GM12878 (cell line): ENCODE results near the gene FCER2.

Experiments
- BCLAF1 ChIP-seq: fragments of 450-650 bp; IDR thresholded peaks from 2 replicates; pipeline ENCODE4 v1.6.1; 2017; ENCODE audit warnings: antibody characterized with exemption, mild to moderate bottlenecking, moderate library complexity
- CBX3 ChIP-seq: fragments of 200-600 bp; sonication (generic); IDR thresholded peaks from 2 replicates; pipeline ENCODE4 v1.6.1; 2016; ENCODE audit warnings: low read depth, borderline replicate concordance
- CREB1 ChIP-seq: IDR thresholded peaks from 2 replicates; pipeline ENCODE4 v1.6.1; 2012; ENCODE audit warnings: low read depth, mild to moderate bottlenecking, inconsistent platforms
- CTCF ChIP-seq, 3 experiments: IDR thresholded peaks in 2 of 3; conservative IDR thresholded peaks in 1 of 3; 2 replicates each; pipeline ENCODE4 v1.5.1; 2011; ENCODE audit warnings: low read depth in 3 of 3, low read length in 3 of 3, mild to moderate bottlenecking in 3 of 3, control low read depth in 2 of 3, moderate library complexity in 2 of 3, inconsistent platforms in 1 of 3, mixed read lengths in 1 of 3; ENCODE audit not compliant: control insufficient read depth in 2 of 3, insufficient read depth in 1 of 3; ENCODE audit errors: extremely low read depth in 1 of 3
- E2F8 ChIP-seq: fragments of 450-650 bp; IDR thresholded peaks from 2 replicates; pipeline ENCODE4 v1.6.1; 2018; ENCODE audit warnings: mild to moderate bottlenecking, low read depth, moderate library complexity; ENCODE audit not compliant: partially characterized antibody
- EP300 ChIP-seq, 2 experiments: fragments of 150-350 bp in 1 of 2; IDR thresholded peaks; 2 replicates each; pipeline ENCODE4 v1.6.1; 2011 to 2012; ENCODE audit warnings: low read depth in 2 of 2, low read length in 2 of 2, borderline replicate concordance in 1 of 2, improper control_type of control experiment in 1 of 2, inconsistent platforms in 1 of 2; ENCODE audit not compliant: control insufficient read depth in 1 of 2
- KDM1A ChIP-seq: fragments of 200-600 bp; sonication (generic); IDR thresholded peaks from 2 replicates; pipeline ENCODE4 v1.6.1; 2016; ENCODE audit warnings: borderline replicate concordance
- MAX ChIP-seq: IDR thresholded peaks from 2 replicates; pipeline ENCODE4 v1.6.1; 2012; ENCODE audit warnings: low read depth, low read length, improper control_type of control experiment
- NFYB ChIP-seq: IDR thresholded peaks from 2 replicates; pipeline ENCODE4 v1.6.1; 2011; ENCODE audit warnings: low read depth, mild to moderate bottlenecking, low read length, improper control_type of control experiment, moderate library complexity; ENCODE audit not compliant: insufficient read depth
- POLR2A ChIP-seq: IDR thresholded peaks from 2 replicates; pipeline ENCODE4 v1.6.1; 2011; ENCODE audit warnings: low read depth, mild to moderate bottlenecking, low read length
- POLR2AphosphoS2 ChIP-seq: IDR thresholded peaks from 2 replicates; pipeline ENCODE4 v1.6.1; 2011; ENCODE audit warnings: low read depth, mild to moderate bottlenecking, low read length, improper control_type of control experiment, moderate library complexity
- POLR2AphosphoS5 ChIP-seq: IDR thresholded peaks from 2 replicates; pipeline ENCODE4 v1.6.1; 2011; ENCODE audit warnings: mild to moderate bottlenecking, low read length, inconsistent platforms
- RAD21 ChIP-seq: IDR thresholded peaks from 2 replicates; pipeline ENCODE4 v1.6.1; 2011; ENCODE audit warnings: mild to moderate bottlenecking, low read depth, low read length, moderate library complexity; ENCODE audit not compliant: insufficient read depth

GRCh38 chr19:7661744-7662538 lies 40.0 kb downstream of the FCER2 start:
- no peak for TF ChIP-seq CREB1
- TF ChIP-seq BCLAF1 = no peak
- no peak for TF ChIP-seq CTCF (IDR thresholded peaks at IDR 0.05 in 2 of 3, conservative IDR thresholded peaks at IDR 0.05 in 1 of 3; ENCODE audit: control insufficient read depth in 2 of 3, extremely low read depth in 1 of 3, insufficient read depth in 1 of 3, low read depth in 3 of 3, low read length in 3 of 3)
- no peak for TF ChIP-seq RAD21
- TF ChIP-seq POLR2AphosphoS2 = no peak
- TF ChIP-seq EP300 (IDR thresholded peaks at IDR 0.05; ENCODE audit: borderline replicate concordance in 1 of 2, control insufficient read depth in 1 of 2, low read depth in 2 of 2, low read length in 2 of 2) = no peak
- TF ChIP-seq POLR2AphosphoS5 = no peak
- no peak for TF ChIP-seq E2F8
- no peak for TF ChIP-seq POLR2A
- no peak for TF ChIP-seq MAX
- TF ChIP-seq CBX3 = no peak
- no peak for TF ChIP-seq KDM1A
- TF ChIP-seq NFYB = no peak
